Right lobe of liver (tissue), 4 donors: ENCODE results near the gene WRNIP1.

ENCODE experiments used
- CTCF ChIP-seq, 4 donors: fragments of 200-600 bp in 3 of 4; fragments of 450-650 bp in 1 of 4; IDR thresholded peaks; one replicate each; pipeline versions ENCODE4 v1.5.1 to v1.8.0; 2016 to 2022; ENCODE audit warnings: antibody characterized with exemption in 4 of 4, mild to moderate bottlenecking in 2 of 4
- POLR2A ChIP-seq: fragments of 450-650 bp; IDR thresholded peaks from one replicate; pipeline ENCODE4 v1.6.1; 2017; ENCODE audit warnings: antibody characterized with exemption, mild to moderate bottlenecking
- donor health status: DM: no; HTN: no; CAD: no.
- donor health status: DM: no; HTN: no; CAD: no.
- donor health status: DM: no; HTN: yes; CAD: no.

DNA sequence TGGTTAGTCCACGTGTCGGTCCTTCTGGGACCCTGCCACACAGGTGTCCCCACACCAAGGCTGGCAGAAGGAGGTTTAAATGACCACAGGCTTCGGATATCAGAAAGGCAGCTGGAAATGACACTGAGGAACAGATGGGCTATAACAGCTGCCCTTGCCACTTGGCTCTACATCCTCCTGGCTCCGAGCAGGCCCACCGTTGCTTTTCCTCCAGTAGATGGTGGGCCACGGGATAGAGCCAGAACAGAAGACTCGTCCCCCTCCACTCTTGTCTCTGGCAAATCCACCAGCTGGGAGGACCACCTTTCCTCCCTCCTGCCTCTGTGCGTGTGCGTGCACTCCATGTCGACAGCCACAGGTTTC is 17.6 kb downstream of the WRNIP1 start:
- no peak for TF ChIP-seq CTCF (IDR thresholded peaks at IDR 0.05)
- TF ChIP-seq POLR2A = no peak
